ENCODE results near the gene PLS1.
A peak's percentile ranks its signal among the peaks of the same experiment; 100 is the strongest.
"Not testable (repeated sequence)": the region's sequence is repeated elsewhere in the genome, so short reads cannot be mapped to it uniquely, and the experiment has no call there.

The PLS1 gene

GRCh38 chr3:142706321-142707127 is 110.3 kb downstream of the PLS1 start:
- no peak for TF ChIP-seq CTCF (conservative IDR thresholded peaks at IDR 0.05)
- no peak overlapping the region for H3K27ac ChIP-seq

- TF ChIP-seq CTCF (conservative IDR thresholded peaks at IDR 0.05) = no peak
- H3K27ac ChIP-seq = no peak overlapping the region
Measured at GRCh38 chr3:142709207-142709606, 113.0 kb downstream of the PLS1 start.

- not testable (repeated sequence) for H3K27ac ChIP-seq
Measured at GRCh38 chr3:142714882-142715281, 118.7 kb downstream of the PLS1 start.

DNA sequence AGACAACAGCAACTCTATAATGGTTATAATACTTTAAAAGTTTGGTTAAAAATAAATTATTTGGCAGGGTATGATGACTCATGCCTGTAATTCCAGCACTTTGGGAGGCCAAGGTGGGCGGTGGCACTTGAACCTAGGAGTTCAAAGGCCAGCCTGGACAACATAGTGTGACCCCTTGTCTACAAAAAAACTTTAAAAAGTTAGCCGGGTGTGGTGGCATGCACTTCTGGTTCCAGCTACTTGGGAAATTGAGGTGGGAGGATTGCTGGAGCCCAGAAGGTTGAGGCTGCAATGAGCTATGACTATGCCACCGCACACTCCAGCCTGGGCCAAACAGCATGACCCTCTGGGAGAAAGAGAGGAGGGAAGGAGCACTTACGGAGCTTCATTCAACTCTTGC is 119.9 kb downstream of the PLS1 start:
- TF ChIP-seq CTCF (conservative IDR thresholded peaks at IDR 0.05) = no peak

DNA sequence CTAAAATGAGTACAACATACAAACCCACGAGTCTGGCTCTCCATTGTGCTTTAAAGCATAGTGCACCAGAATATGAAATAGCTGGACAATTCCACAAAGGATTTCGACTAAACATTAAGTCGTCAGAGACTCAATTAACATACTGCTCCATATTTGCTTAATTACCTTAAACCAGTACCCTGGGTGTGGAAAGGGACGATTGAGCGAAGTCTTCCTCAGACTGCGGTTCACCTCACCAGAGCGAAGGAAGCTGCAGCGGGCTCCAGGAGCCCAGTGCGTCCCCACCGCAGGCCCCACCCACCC is 127.4 kb downstream of the PLS1 start:
- peak overlapping the region; percentile 80 for H3K27ac ChIP-seq
- TF ChIP-seq CTCF (conservative IDR thresholded peaks at IDR 0.05) = no peak

More for the DNA sequence above, 119.9 kb downstream of the PLS1 start:
- no peak overlapping the region for H3K27ac ChIP-seq

- 0 out of 2 replicates have a peak, but pooled peaks have one; percentile 0 for TF ChIP-seq CTCF (conservative IDR thresholded peaks at IDR 0.05)
- peak within 1 kb of the TSS; percentile 80 for H3K27ac ChIP-seq
Measured at GRCh38 chr3:142723968-142724681, 127.9 kb downstream of the PLS1 start, which contains the start of gene TRPC1. Gene TRPC1 (plus strand): TSS chr3:142724034. CDS start chr3:142724560, 526 bp downstream.

DNA sequence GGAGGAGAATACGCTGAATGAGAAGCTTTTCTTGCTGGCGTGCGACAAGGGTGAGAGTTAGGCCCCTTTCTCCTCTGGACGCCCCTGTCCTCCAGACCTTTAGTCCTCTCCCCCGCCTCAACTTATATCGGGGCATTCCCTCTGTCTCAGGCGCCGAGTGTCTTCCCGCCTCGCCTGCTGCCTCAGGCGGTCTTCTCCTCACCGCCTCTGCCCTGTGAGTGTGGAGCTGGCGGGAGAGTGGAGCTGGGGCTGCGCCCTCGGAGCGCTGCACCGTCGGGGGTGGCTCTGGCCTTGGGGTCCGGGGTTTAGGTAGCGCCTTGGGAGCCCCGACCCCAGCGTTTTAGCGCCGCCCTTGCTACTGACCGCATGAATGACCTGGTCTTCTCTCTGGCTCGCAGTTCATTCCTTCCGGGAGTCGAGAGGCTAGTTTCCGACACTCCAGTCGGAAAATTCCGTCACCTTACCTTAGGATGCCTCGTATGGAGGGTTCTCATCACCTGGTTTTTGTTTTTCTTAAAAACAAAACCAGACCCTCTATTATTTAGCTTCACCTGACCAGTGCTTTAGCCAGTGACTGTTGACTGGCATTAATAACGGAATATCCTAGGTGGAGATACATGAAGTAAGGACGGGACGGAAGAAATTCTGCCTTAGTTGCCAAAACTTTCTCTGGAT is 128.6 kb downstream of the PLS1 start:
- H3K27ac ChIP-seq = peak overlapping the region; percentile 80
- no peak for TF ChIP-seq CTCF (conservative IDR thresholded peaks at IDR 0.05)
